Progenitor cell of endocrine pancreas (in vitro differentiated cells): ENCODE measurements around the gene COL27A1. TPM values are rescaled to one million over a fixed set of nuclear protein-coding genes. Genes with fewer than 3 reads are reported as not detected.

Experiments
- DNase-seq: peaks from one replicate; pipeline ENCODE4 v3.0.0; 2021; ENCODE audit warnings: low spot score; ENCODE audit not compliant: unreplicated experiment
- H3K27ac Mint-ChIP-seq: 2 replicates; pipeline ENCODE4 v1.8.0; 2021; ENCODE audit warnings: mild to moderate bottlenecking, moderate library complexity, mixed read lengths
- H3K27me3 Mint-ChIP-seq: 2 replicates; pipeline ENCODE4 v1.8.0; 2021; ENCODE audit warnings: mixed read lengths
- H3K36me3 Mint-ChIP-seq: 2 replicates; pipeline ENCODE4 v1.8.0; 2022; ENCODE audit warnings: mixed read lengths; ENCODE audit not compliant: insufficient read depth
- H3K4me1 Mint-ChIP-seq: 2 replicates; pipeline ENCODE4 v1.8.0; 2021; ENCODE audit warnings: low read depth, mixed read lengths
- H3K4me3 Mint-ChIP-seq: 2 replicates; pipeline ENCODE4 v1.8.0; 2021; ENCODE audit warnings: low read depth, mild to moderate bottlenecking, moderate library complexity, mixed read lengths
- H3K9me3 Mint-ChIP-seq: 2 replicates; pipeline ENCODE4 v1.8.0; 2021; ENCODE audit warnings: low read depth, mixed read lengths
- CTCF ChIP-seq: fragments of 200-600 bp; sonication (generic); IDR thresholded peaks from one replicate; pipeline ENCODE4 v1.5.0; 2021; ENCODE audit warnings: antibody characterized with exemption, mild to moderate bottlenecking; ENCODE audit not compliant: unreplicated experiment
- total RNA-seq: library from RNA; stranded (reverse); gene quantifications from 2 replicates; pipeline ENCODE4 v1.2.1, GENCODE V29; 2021

The COL27A1 gene
- total RNA-seq, 1 donor from 2014 or later = 178 TPM

GRCh38 chr9:114138552-114138971 lies 16.8 kb upstream of the COL27A1 start:
- peaks cover 6% of the 10 kb centered on the region for H3K9me3 Mint-ChIP-seq
- no peak overlapping the region for H3K27ac Mint-ChIP-seq
- no peak for DNase-seq
- H3K4me3 Mint-ChIP-seq = no peak overlapping the region
- H3K4me1 Mint-ChIP-seq = peaks cover 10% of the 10 kb centered on the region
- TF ChIP-seq CTCF = no peak
- H3K36me3 Mint-ChIP-seq = no peaks in the 10 kb centered on the region
- peaks cover 41% of the 10 kb centered on the region for H3K27me3 Mint-ChIP-seq

DNA sequence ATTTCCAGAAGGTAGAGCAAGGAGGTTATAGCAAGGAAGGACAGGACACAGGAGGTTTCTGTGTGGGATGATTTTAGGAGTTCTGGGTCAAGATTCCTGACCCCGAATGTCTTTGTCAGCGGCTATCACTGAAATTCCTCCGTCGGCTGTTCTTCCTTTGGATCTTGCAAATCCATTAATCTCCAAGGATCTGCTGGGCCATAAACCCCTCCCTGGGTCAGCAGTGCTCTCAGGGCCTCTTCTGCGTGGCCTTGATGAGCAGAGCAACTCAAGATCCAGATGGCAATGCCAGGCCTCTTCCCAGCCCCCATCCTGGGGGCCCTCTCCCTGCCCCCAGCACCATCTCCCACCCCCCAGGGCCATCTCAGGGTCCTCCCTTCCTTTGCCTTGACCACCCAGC lies 16.3 kb upstream of the COL27A1 start:
- Mint-ChIP-seq H3K9me3 (peaks cover 6% of the 10 kb centered on the region), H3K27me3 (peaks cover 40% of the 10 kb centered on the region), H3K27ac (no peak overlapping the region), H3K36me3 (no peaks in the 10 kb centered on the region), H3K4me3 (no peak overlapping the region), H3K4me1 (peaks cover 10% of the 10 kb centered on the region)
- no peak for TF ChIP-seq CTCF
- no peak for DNase-seq

DNA sequence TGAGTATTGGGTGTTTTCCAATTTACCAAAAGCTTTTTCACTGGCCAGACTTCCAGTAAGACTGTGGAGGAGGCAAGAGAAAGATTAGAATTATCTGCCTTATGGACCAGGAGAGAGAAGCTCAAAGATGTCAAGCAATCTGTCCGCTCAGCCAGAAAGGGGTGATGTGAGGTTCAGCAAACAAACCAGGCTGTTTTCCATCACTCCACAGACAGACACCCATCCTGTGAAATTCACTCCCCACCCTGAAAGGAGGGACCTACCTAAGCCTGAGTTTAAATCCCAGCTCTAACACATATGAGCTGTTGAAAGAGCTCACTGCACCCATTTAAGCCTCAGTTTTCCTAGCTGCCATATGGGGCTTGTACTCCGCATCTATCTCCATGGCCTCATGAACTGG lies 14.9 kb upstream of the COL27A1 start:
- Mint-ChIP-seq H3K27me3 (peaks cover 39% of the 10 kb centered on the region), H3K36me3 (no peaks in the 10 kb centered on the region), H3K27ac (no peak overlapping the region), H3K4me3 (no peak overlapping the region), H3K9me3 (peaks cover 6% of the 10 kb centered on the region), H3K4me1 (peaks cover 10% of the 10 kb centered on the region)
- DNase-seq = no peak
- TF ChIP-seq CTCF = no peak

GRCh38 chr9:114140850-114141249 lies 14.5 kb upstream of the COL27A1 start:
- H3K9me3 Mint-ChIP-seq = peaks cover 6% of the 10 kb centered on the region
- peaks cover 35% of the 10 kb centered on the region for H3K27me3 Mint-ChIP-seq
- peaks cover 10% of the 10 kb centered on the region for H3K4me1 Mint-ChIP-seq

GRCh38 chr9:114141553-114142402 lies 13.6 kb upstream of the COL27A1 start:
- DNase-seq = no peak
- Mint-ChIP-seq H3K4me1 (peaks cover 10% of the 10 kb centered on the region), H3K9me3 (peaks cover 6% of the 10 kb centered on the region), H3K4me3 (no peak overlapping the region), H3K36me3 (no peaks in the 10 kb centered on the region), H3K27ac (no peak overlapping the region), H3K27me3 (peaks cover 35% of the 10 kb centered on the region)
- TF ChIP-seq CTCF = no peak

More at GRCh38 chr9:114140850-114141249, 14.5 kb upstream of the COL27A1 start:
- no peak for DNase-seq
- TF ChIP-seq CTCF = no peak
- Mint-ChIP-seq H3K36me3 (no peaks in the 10 kb centered on the region), H3K27ac (no peak overlapping the region), H3K4me3 (no peak overlapping the region)
